K562 (cell line): ENCODE measurements around the gene ZNF474. TPM values are rescaled to one million over a fixed set of nuclear protein-coding genes. Genes with fewer than 3 reads are reported as not detected.

Source experiments
- ATAC-seq: fragments of 200-7000 bp; cut with Tn5 transposase; 3 replicates; pipeline ENCODE4 v1.9.1; 2020; ENCODE audit warnings: moderate library complexity
- BruUV-seq: library from RNA; stranded (reverse); fragments of 400-500 nt; replicated peaks from 2 replicates; lab custom pipeline; 2021; lab: Mats Ljungman, UMichigan
- CTCF ChIA-PET: fragments of 300-600 bp; formaldehyde crosslinking; extraction: SDS; loops from one replicate; lab custom pipeline; 2021; ENCODE audit warnings: low intra/inter-chr PET ratio; lab: Yijun Ruan, JAX
- POLR2A ChIA-PET: fragments of 300-600, 350-650 bp; sonication (Branson Sonifier 250); formaldehyde crosslinking; extraction: SDS; loops from one replicate; lab custom pipeline; 2021; ENCODE audit warnings: antibody characterized with exemption, inconsistent platforms; lab: Yijun Ruan, JAX
- DNase-seq, 4 experiments: peaks; one replicate each; pipeline versions ENCODE4 v3.0.0 to v3.0.0-alpha.2; 2011 to 2018; ENCODE audit warnings: low spot score in 3 of 4, mixed read lengths in 3 of 4; ENCODE audit errors: extremely low read depth in 1 of 4
- FAIRE-seq: peaks from 2 replicates; lab custom pipeline; 2011; peaks lifted over from hg19 to GRCh38; lab: Jason Lieb, UNC
- H2AFZ ChIP-seq: 2 replicates; pipeline ENCODE4 v1.6.0; 2011; ENCODE audit warnings: low read depth, low read length, control low read depth, inconsistent platforms
- H3K27ac ChIP-seq: fragments of 200-600 bp; 3 replicates; pipeline ENCODE4 v1.8.0; 2011; ENCODE audit warnings: low read depth, mild to moderate bottlenecking, control low read depth, inconsistent platforms, low read length, moderate library complexity, mixed read lengths; ENCODE audit errors: extremely low read depth
- H3K27me3 ChIP-seq, 2 experiments: fragments of 300-600 bp in 1 of 2; 2 replicates in 1 of 2; 3 replicates in 1 of 2; pipeline versions ENCODE4 v1.6.0 to v1.8.0; 2011; ENCODE audit warnings: inconsistent platforms in 2 of 2, low read length in 2 of 2, mild to moderate bottlenecking in 1 of 2, mixed read lengths in 1 of 2, moderate library complexity in 1 of 2; ENCODE audit not compliant: control insufficient read depth in 2 of 2, insufficient read depth in 2 of 2
- H3K36me3 ChIP-seq: fragments of 300-600 bp; 3 replicates; pipeline ENCODE4 v1.8.0; 2011; ENCODE audit warnings: mild to moderate bottlenecking, low read length, inconsistent platforms; ENCODE audit not compliant: control insufficient read depth, insufficient read depth
- H3K4me1 ChIP-seq, 2 experiments: fragments of 200-600 bp in 1 of 2; replicated peaks in 1 of 2; 2 replicates in 1 of 2; 3 replicates in 1 of 2; pipeline versions ENCODE4 v1.5.1 to v1.8.0; 2011; ENCODE audit warnings: inconsistent platforms in 2 of 2, low read length in 2 of 2, mild to moderate bottlenecking in 1 of 2, mixed read lengths in 1 of 2, moderate library complexity in 1 of 2; ENCODE audit not compliant: control insufficient read depth in 2 of 2, insufficient read depth in 2 of 2
- H3K4me2 ChIP-seq: 2 replicates; pipeline ENCODE4 v1.6.1; 2011; ENCODE audit warnings: low read length, control low read depth, inconsistent platforms, mixed read lengths; ENCODE audit not compliant: insufficient read depth
- H3K4me3 ChIP-seq: fragments of 200-600 bp; sonication (generic), shearing (Covaris generic); 2 replicates; pipeline ENCODE4 v1.5.1; 2016; ENCODE audit warnings: control low read depth, inconsistent platforms
- H3K79me2 ChIP-seq: fragments of 200-600 bp; 3 replicates; pipeline ENCODE4 v1.8.0; 2011; ENCODE audit warnings: low read length, inconsistent platforms; ENCODE audit not compliant: control insufficient read depth, insufficient read depth
- H3K9ac ChIP-seq, 2 experiments: 2 replicates each; pipeline versions ENCODE4 v1.6.0 to v1.6.1; 2011; ENCODE audit warnings: low read depth in 2 of 2, low read length in 2 of 2, control low read depth in 1 of 2, inconsistent platforms in 1 of 2, mild to moderate bottlenecking in 1 of 2, mixed read lengths in 1 of 2; ENCODE audit not compliant: insufficient read depth in 1 of 2
- H3K9me1 ChIP-seq: one replicate; pipeline ENCODE4 v1.6.0; 2011; ENCODE audit warnings: inconsistent platforms, mild to moderate bottlenecking, low read length, moderate library complexity; ENCODE audit not compliant: control insufficient read depth, insufficient read depth
- H3K9me3 ChIP-seq: replicated peaks from 2 replicates; pipeline ENCODE4 v1.5.1; 2011; ENCODE audit warnings: low read depth, low read length, inconsistent platforms; ENCODE audit not compliant: control insufficient read depth, insufficient read depth
- H4K20me1 ChIP-seq: replicated peaks from 2 replicates; pipeline ENCODE4 v1.6.1; 2011; ENCODE audit warnings: low read length, inconsistent platforms, mixed read lengths; ENCODE audit not compliant: control insufficient read depth, insufficient read depth
- BMI1 ChIP-seq: fragments of 150-350 bp; IDR thresholded peaks from 2 replicates; pipeline ENCODE4 v1.6.1; 2014; ENCODE audit warnings: low read length
- C11orf30 ChIP-seq: fragments of 450-650 bp; IDR thresholded peaks from 2 replicates; pipeline ENCODE4 v1.6.1; 2016; ENCODE audit warnings: low read depth, mild to moderate bottlenecking
- CBFB ChIP-seq: sonication (generic); formaldehyde crosslinking; IDR thresholded peaks from 2 replicates; pipeline ENCODE4 v1.4.0; 2020; ENCODE audit warnings: mild to moderate bottlenecking, missing genetic modification reagents
- HNRNPUL1 ChIP-seq: fragments of 200-400 bp; formaldehyde crosslinking; IDR thresholded peaks from 2 replicates; pipeline ENCODE4 v1.6.1; 2017; ENCODE audit warnings: low read length
- KLF6 ChIP-seq: fragments of 250-450 bp; sonication (Bioruptor Pico); IDR thresholded peaks from 2 replicates; pipeline ENCODE4 v1.4.0; 2020; ENCODE audit warnings: mild to moderate bottlenecking, moderate library complexity, borderline replicate concordance
- MAFG ChIP-seq: fragments of 450-650 bp; conservative IDR thresholded peaks from 2 replicates; pipeline ENCODE4 v1.6.1; 2016; ENCODE audit warnings: missing genetic modification characterization, missing compliant biosample characterization
- PYGO2 ChIP-seq: fragments of 450-650 bp; IDR thresholded peaks from 2 replicates; pipeline ENCODE4 v1.6.1; 2016; ENCODE audit warnings: mild to moderate bottlenecking, missing genetic modification characterization, moderate library complexity, missing compliant biosample characterization
- REST ChIP-seq, 2 experiments: fragments of 450-650 bp; formaldehyde crosslinking in 1 of 2; IDR thresholded peaks; 2 replicates each; pipeline versions ENCODE4 v1.4.0 to v1.6.1; 2014 to 2020; ENCODE audit warnings: mild to moderate bottlenecking in 2 of 2, borderline replicate concordance in 1 of 2, low read depth in 1 of 2
- ZNF121 ChIP-seq: sonication (generic); formaldehyde crosslinking; conservative IDR thresholded peaks from 2 replicates; pipeline ENCODE4 v1.8.0; 2022; ENCODE audit warnings: missing genetic modification reagents
- ZNF316 ChIP-seq: fragments of 450-650 bp; IDR thresholded peaks from 2 replicates; pipeline ENCODE4 v1.6.1; 2016
- ZNF75A ChIP-seq: fragments of 450-650 bp; formaldehyde crosslinking; IDR thresholded peaks from 2 replicates; pipeline ENCODE4 v1.4.0; 2020; ENCODE audit warnings: mild to moderate bottlenecking
- WGBS: fragments of 100-300 bp; shearing (Covaris generic); methylation state at CpG from one replicate; pipeline ENCODE4 v1.1.6; 2016; ENCODE audit warnings: low coverage, mixed read lengths; ENCODE audit not compliant: insufficient coverage; ENCODE audit errors: missing lambda C conversion rate; 5-methylcytosine and 5-hydroxymethylcytosine counted together
- in situ Hi-C: fragments of 300-500 bp; cut with MboI; formaldehyde crosslinking; loops from 4 replicates; pipeline ENCODE4 v1.15.0; 2018; ENCODE audit warnings: inconsistent platforms, mixed read lengths
- intact Hi-C: fragments of 100-400 bp; cut with micrococcal nuclease; formaldehyde crosslinking; loops from 2 replicates; pipeline ENCODE4 v1.14.2; 2022
- polyA plus RNA-seq, 8 experiments: library from polyadenylated mRNA; depleted of rRNA in 4 of 8; stranded (reverse) in 5 of 8; unstranded in 3 of 8; fragments of >200 nt; fragmentation: Nextera tagmentation in 2 of 8; fragmentation: Illumina TruSeq in 1 of 8; extraction: Ambion mirVana in 2 of 8; extraction: Trizol in 1 of 8; gene quantifications; 2 replicates each; pipeline versions ENCODE4 v1.2.1 to v1.2.3, GENCODE V29; 2011 to 2014; ENCODE audit warnings: inconsistent platforms in 1 of 8, missing spikeins in 1 of 8
- total RNA-seq, 7 experiments: library from RNA; depleted of rRNA in 6 of 7; stranded (reverse); fragments of >200 nt in 6 of 7; fragmentation: Illumina TruSeq in 2 of 7; extraction: Trizol in 2 of 7; gene quantifications; 2 replicates each; pipeline versions ENCODE4 v1.2.1 to v1.2.3, GENCODE V29; 2011 to 2021; ENCODE audit warnings: low replicate concordance in 1 of 7
- TF ChIP-seq, protein P1 (sequence below): fragments of 250-450 bp; sonication (Bioruptor Pico); IDR thresholded peaks from 2 replicates; pipeline ENCODE4 v1.8.0; 2022; ENCODE audit warnings: inconsistent platforms, mild to moderate bottlenecking, moderate library complexity, borderline replicate concordance

The ZNF474 gene
- total and polyA plus RNA-seq, 9 of the 15 experiments (the other 6 are each of a cell fraction or from before 2014, with no cell fraction given) = 0.16 to 0.62 (median 0.39) TPM

DNA sequence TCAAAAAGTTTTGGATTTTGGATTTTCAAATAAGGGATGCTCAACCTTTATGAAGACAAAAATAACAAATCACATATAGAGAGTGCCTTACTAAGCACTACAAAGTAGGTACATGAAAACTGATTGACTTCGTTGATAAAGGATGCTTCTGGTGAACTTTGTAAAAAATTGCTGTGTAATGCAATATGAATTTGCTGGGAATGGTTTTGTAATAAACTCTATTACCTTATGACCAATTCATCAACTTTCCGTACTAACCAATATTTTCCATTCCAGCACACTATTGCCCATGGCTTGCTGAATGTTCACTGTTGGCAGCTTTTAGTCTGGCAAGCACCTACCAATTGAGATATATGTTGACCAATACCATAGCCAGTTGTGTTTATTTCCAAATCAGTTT, 23.4 kb upstream of the ZNF474 start:
- no TSS peak for BruUV-seq
- H2AFZ ChIP-seq = no peak overlapping the region

More for the DNA sequence above, 23.4 kb upstream of the ZNF474 start:
- Histone ChIP-seq H3K9me3 (no peaks in the 10 kb centered on the region), H3K27ac (no peak overlapping the region), H3K4me2 (no peak overlapping the region), H3K4me3 (no peak overlapping the region), H3K4me1 (peaks cover 0 to 5% of the 10 kb centered on the region in 2 experiments; a peak in 2 of 5 replicates), H3K9me1 (no peaks in the 10 kb centered on the region), H4K20me1 (no peaks in the 10 kb centered on the region), H3K36me3 (no peaks in the 10 kb centered on the region), H3K9ac (no peak overlapping the region), H3K79me2 (no peaks in the 10 kb centered on the region), H3K27me3 (no peaks in the 10 kb centered on the region)
- peak; percentile 72 for TF ChIP-seq ZNF316
- TF ChIP-seq, protein P1, sequence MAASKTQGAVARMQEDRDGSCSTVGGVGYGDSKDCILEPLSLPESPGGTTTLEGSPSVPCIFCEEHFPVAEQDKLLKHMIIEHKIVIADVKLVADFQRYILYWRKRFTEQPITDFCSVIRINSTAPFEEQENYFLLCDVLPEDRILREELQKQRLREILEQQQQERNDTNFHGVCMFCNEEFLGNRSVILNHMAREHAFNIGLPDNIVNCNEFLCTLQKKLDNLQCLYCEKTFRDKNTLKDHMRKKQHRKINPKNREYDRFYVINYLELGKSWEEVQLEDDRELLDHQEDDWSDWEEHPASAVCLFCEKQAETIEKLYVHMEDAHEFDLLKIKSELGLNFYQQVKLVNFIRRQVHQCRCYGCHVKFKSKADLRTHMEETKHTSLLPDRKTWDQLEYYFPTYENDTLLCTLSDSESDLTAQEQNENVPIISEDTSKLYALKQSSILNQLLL (CRISPR knock-in tag) = no peak
- no peak for TF ChIP-seq PYGO2 (tag)
- no peak for TF ChIP-seq KLF6
- TF ChIP-seq HNRNPUL1 = no peak
- TF ChIP-seq MAFG (tag) = peak; percentile 50; the same call in 1 of the 2 replicates
- no peak for TF ChIP-seq REST (IDR thresholded peaks at IDR 0.05; ENCODE audit: borderline replicate concordance)
- TF ChIP-seq REST (CRISPR knock-in tag; IDR thresholded peaks at IDR 0.05; ENCODE audit: low read depth) = no peak
- no peak for TF ChIP-seq BMI1
- TF ChIP-seq C11orf30 = peak; percentile 53; the same call in 1 of the 2 replicates
- no peak for TF ChIP-seq ZNF75A (CRISPR knock-in tag)
- no peak for TF ChIP-seq CBFB (CRISPR knock-in tag)
- TF ChIP-seq ZNF121 (CRISPR knock-in tag) = no peak
- intact Hi-C loops = no loop called here
- CTCF ChIA-PET = no interaction called here
- ATAC-seq = no peak
- in situ Hi-C loops = loop anchor here (5.0 kb wide), 1 partner anchor 51 kb away; no protein-coding TSS in a partner anchor
- no peak for DNase-seq
- WGBS = 38% methylated on average over 2 of the region's 2 CpGs
- no peak for FAIRE-seq
- POLR2A ChIA-PET = no interaction called here
